SK-N-SH (cell line): ENCODE measurements around the gene APBA2.

Experiments
- EP300 ChIP-seq, 2 experiments: IDR thresholded peaks; 2 replicates each; pipeline versions ENCODE4 v1.4.0 to v1.6.1; 2012; ENCODE audit warnings: borderline replicate concordance in 1 of 2, low read depth in 1 of 2, low read length in 1 of 2
- RFX5 ChIP-seq: IDR thresholded peaks from 2 replicates; pipeline ENCODE4 v1.6.1; 2012; ENCODE audit warnings: mild to moderate bottlenecking, improper control_type of control experiment, low read length

GRCh38 chr15:28930011-28930410, 44.2 kb downstream of the APBA2 start:
- TF ChIP-seq RFX5 (no peak), EP300 (IDR thresholded peaks at IDR 0.05; ENCODE audit: borderline replicate concordance in 1 of 2, low read depth in 1 of 2, low read length in 1 of 2) (no peak)
